Panc1 (cell line): ENCODE measurements around the gene FADS2. TPM values are rescaled to one million over a fixed set of nuclear protein-coding genes. Genes with fewer than 3 reads are reported as not detected.

Experiments
- ATAC-seq: fragments of 200-7000 bp; cut with Tn5 transposase; 2 replicates; pipeline ENCODE4 v1.9.1; 2020; ENCODE audit warnings: mild to moderate bottlenecking, moderate library complexity
- BruUV-seq: library from RNA; stranded (reverse); fragments of 400-500 nt; replicated peaks from 2 replicates; lab custom pipeline; 2021; lab: Mats Ljungman, UMichigan
- CTCF ChIA-PET: fragments of 300-600 bp; sonication (Branson Sonifier 250); formaldehyde crosslinking; loops from one replicate; lab custom pipeline; 2022; ENCODE audit warnings: antibody characterized with exemption; lab: Charles Lee
- POLR2A ChIA-PET: fragments of 300-600 bp; sonication (Branson Sonifier 250); formaldehyde crosslinking; loops from one replicate; lab custom pipeline; 2022; ENCODE audit warnings: antibody characterized with exemption; lab: Charles Lee
- DNase-seq: peaks from one replicate; pipeline ENCODE4 v3.0.0-alpha.2; 2010; ENCODE audit warnings: low read depth, low spot score
- H3K27ac ChIP-seq: 2 replicates; pipeline ENCODE4 v1.5.1; 2011; ENCODE audit warnings: mild to moderate bottlenecking, low read length, inconsistent platforms
- H3K27me3 ChIP-seq: fragments of 200-500 bp; sonication (Bioruptor generic); 2 replicates; pipeline ENCODE4 v1.6.0; 2014; ENCODE audit warnings: low read length, inconsistent platforms; ENCODE audit not compliant: control insufficient read depth, insufficient read depth
- H3K36me3 ChIP-seq: fragments of 200-500 bp; sonication (Bioruptor generic); 2 replicates; pipeline ENCODE4 v1.5.1; 2014; ENCODE audit warnings: inconsistent platforms, mild to moderate bottlenecking, low read length, moderate library complexity; ENCODE audit not compliant: control insufficient read depth, insufficient read depth
- H3K4me1 ChIP-seq: 2 replicates; pipeline ENCODE4 v1.5.1; 2011; ENCODE audit warnings: inconsistent platforms, mild to moderate bottlenecking, low read length, moderate library complexity; ENCODE audit not compliant: control insufficient read depth, insufficient read depth
- H3K4me3 ChIP-seq, 2 experiments: 2 replicates each; pipeline ENCODE4 v1.5.1; 2011 to 2012; ENCODE audit warnings: low read depth in 2 of 2, low read length in 2 of 2, mild to moderate bottlenecking in 2 of 2, inconsistent platforms in 1 of 2, moderate library complexity in 1 of 2
- H3K9me3 ChIP-seq: fragments of 200-500 bp; sonication (Bioruptor generic); 2 replicates; pipeline ENCODE4 v1.5.1; 2014; ENCODE audit warnings: low read depth, mild to moderate bottlenecking, inconsistent platforms, low read length, moderate library complexity; ENCODE audit not compliant: control insufficient read depth, insufficient read depth
- POLR2AphosphoS5 ChIP-seq: IDR thresholded peaks from 2 replicates; pipeline ENCODE4 v1.6.1; 2012; ENCODE audit warnings: mild to moderate bottlenecking, low read depth, low read length, moderate library complexity
- SIN3A ChIP-seq: IDR thresholded peaks from 2 replicates; pipeline ENCODE4 v1.6.1; 2012; ENCODE audit warnings: low read depth, mild to moderate bottlenecking, low read length, moderate library complexity, borderline replicate concordance; ENCODE audit not compliant: insufficient read depth
- TCF7L2 ChIP-seq: IDR thresholded peaks from 2 replicates; pipeline ENCODE4 v1.6.1; 2011; ENCODE audit warnings: mild to moderate bottlenecking, low read depth, low read length, inconsistent platforms
- in situ Hi-C: cut with HindIII; loops from 2 replicates; pipeline ENCODE4 v1.10.0; 2016; ENCODE audit warnings: low sequenced_read_pairs, low pct_unique_long_range_greater_than_20kb
- intact Hi-C: fragments of 100-400 bp; cut with micrococcal nuclease; formaldehyde crosslinking; loops from one replicate; pipeline ENCODE4 v1.10.0; 2022; ENCODE audit not compliant: unreplicated experiment
- total RNA-seq: library from RNA; stranded (reverse); gene quantifications from one replicate; pipeline ENCODE4 v1.2.1, GENCODE V29; 2021; ENCODE audit not compliant: unreplicated experiment
- TF ChIP-seq, protein P1 (sequence below), 2 experiments: IDR thresholded peaks; 2 replicates each; pipeline ENCODE4 v1.6.1; 2011 to 2012; ENCODE audit warnings: low read depth in 2 of 2, control low read depth in 1 of 2, low read length in 1 of 2, mild to moderate bottlenecking in 1 of 2, moderate library complexity in 1 of 2; ENCODE audit not compliant: insufficient read depth in 1 of 2
- TF ChIP-seq, protein P2 (sequence below): fragments of 450-650 bp; IDR thresholded peaks from 2 replicates; pipeline ENCODE4 v1.5.1; 2017; ENCODE audit warnings: mild to moderate bottlenecking

Gene FADS2
- total RNA-seq, 1 experiment from 2014 or later = 679 TPM

DNA sequence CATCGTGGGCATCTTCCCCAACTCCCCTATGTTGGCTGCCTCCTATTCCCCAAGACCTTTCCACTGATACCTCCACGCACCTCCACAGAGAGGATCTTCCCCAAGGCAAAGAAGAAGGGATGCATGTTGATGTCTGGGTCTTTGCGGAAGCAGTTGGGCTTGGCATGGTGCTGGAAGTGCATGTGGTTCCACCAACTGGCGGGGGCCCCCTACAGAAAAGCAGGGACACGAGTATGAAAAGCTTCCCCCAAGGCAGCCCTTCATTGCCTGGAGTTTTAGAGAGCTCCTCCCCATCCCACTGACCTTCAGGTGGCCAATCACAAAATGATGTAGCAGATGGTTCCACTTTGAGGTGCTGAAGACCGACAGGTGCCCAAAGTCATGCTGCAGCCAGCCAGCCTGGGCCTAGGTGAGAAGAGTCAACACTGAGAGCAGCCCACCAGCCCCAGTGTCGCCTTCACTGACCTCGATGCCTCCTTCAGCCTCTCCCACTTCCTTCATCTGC, 17.4 kb upstream of the FADS2 start:
- no peak for TF ChIP-seq TCF7L2
- no peak for TF ChIP-seq POLR2AphosphoS5
- no peak for TF ChIP-seq SIN3A
- TF ChIP-seq, protein P1, sequence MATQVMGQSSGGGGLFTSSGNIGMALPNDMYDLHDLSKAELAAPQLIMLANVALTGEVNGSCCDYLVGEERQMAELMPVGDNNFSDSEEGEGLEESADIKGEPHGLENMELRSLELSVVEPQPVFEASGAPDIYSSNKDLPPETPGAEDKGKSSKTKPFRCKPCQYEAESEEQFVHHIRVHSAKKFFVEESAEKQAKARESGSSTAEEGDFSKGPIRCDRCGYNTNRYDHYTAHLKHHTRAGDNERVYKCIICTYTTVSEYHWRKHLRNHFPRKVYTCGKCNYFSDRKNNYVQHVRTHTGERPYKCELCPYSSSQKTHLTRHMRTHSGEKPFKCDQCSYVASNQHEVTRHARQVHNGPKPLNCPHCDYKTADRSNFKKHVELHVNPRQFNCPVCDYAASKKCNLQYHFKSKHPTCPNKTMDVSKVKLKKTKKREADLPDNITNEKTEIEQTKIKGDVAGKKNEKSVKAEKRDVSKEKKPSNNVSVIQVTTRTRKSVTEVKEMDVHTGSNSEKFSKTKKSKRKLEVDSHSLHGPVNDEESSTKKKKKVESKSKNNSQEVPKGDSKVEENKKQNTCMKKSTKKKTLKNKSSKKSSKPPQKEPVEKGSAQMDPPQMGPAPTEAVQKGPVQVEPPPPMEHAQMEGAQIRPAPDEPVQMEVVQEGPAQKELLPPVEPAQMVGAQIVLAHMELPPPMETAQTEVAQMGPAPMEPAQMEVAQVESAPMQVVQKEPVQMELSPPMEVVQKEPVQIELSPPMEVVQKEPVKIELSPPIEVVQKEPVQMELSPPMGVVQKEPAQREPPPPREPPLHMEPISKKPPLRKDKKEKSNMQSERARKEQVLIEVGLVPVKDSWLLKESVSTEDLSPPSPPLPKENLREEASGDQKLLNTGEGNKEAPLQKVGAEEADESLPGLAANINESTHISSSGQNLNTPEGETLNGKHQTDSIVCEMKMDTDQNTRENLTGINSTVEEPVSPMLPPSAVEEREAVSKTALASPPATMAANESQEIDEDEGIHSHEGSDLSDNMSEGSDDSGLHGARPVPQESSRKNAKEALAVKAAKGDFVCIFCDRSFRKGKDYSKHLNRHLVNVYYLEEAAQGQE (IDR thresholded peaks at IDR 0.05; ENCODE audit: insufficient read depth in 1 of 2, low read depth in 2 of 2, low read length in 1 of 2) = no peak
- POLR2A ChIA-PET = no interaction called here
- BruUV-seq = no TSS peak
- Histone ChIP-seq H3K27ac (no peak overlapping the region), H3K27me3 (no peaks in the 10 kb centered on the region), H3K4me1 (0 out of 2 replicates have a peak, but pooled peaks cover 4% of the 10 kb centered on the region), H3K4me3 (no peak overlapping the region), H3K36me3 (peaks cover 13% of the 10 kb centered on the region), H3K9me3 (no peaks in the 10 kb centered on the region)
- in situ Hi-C loops = no loop called here
- DNase-seq (no peak), ATAC-seq (no peak)
- intact Hi-C loops = no loop called here
- CTCF ChIA-PET = no interaction called here

- in situ Hi-C loops (no loop called here), intact Hi-C loops (no loop called here)
- Histone ChIP-seq H3K36me3 (peaks cover 12% of the 10 kb centered on the region; the same call in 1 of the 2 replicates), H3K27me3 (no peaks in the 10 kb centered on the region), H3K9me3 (no peaks in the 10 kb centered on the region), H3K4me3 (no peak overlapping the region), H3K27ac (no peak overlapping the region), H3K4me1 (0 out of 2 replicates have a peak, but pooled peaks cover 4% of the 10 kb centered on the region)
- CTCF ChIA-PET = no interaction called here
- ATAC-seq (no peak), DNase-seq (no peak)
- POLR2A ChIA-PET = no interaction called here
- BruUV-seq = no TSS peak
- TF ChIP-seq, protein P1 (IDR thresholded peaks at IDR 0.05; ENCODE audit: insufficient read depth in 1 of 2, low read depth in 2 of 2, low read length in 1 of 2) = no peak
- TF ChIP-seq, protein P2, sequence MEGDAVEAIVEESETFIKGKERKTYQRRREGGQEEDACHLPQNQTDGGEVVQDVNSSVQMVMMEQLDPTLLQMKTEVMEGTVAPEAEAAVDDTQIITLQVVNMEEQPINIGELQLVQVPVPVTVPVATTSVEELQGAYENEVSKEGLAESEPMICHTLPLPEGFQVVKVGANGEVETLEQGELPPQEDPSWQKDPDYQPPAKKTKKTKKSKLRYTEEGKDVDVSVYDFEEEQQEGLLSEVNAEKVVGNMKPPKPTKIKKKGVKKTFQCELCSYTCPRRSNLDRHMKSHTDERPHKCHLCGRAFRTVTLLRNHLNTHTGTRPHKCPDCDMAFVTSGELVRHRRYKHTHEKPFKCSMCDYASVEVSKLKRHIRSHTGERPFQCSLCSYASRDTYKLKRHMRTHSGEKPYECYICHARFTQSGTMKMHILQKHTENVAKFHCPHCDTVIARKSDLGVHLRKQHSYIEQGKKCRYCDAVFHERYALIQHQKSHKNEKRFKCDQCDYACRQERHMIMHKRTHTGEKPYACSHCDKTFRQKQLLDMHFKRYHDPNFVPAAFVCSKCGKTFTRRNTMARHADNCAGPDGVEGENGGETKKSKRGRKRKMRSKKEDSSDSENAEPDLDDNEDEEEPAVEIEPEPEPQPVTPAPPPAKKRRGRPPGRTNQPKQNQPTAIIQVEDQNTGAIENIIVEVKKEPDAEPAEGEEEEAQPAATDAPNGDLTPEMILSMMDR = no peak
- no peak for TF ChIP-seq SIN3A
- no peak for TF ChIP-seq TCF7L2
- TF ChIP-seq POLR2AphosphoS5 = no peak
These were observed 16.3 kb upstream of the FADS2 start for GRCh38 chr11:61811831-61812230.
